IMR-90 (cell line): ENCODE results near the gene PDCD1. TPM values are rescaled to one million over a fixed set of nuclear protein-coding genes. Genes with fewer than 3 reads are reported as not detected.

Source experiments
- ATAC-seq: fragments of 200-7000 bp; cut with Tn5 transposase; 2 replicates; pipeline ENCODE4 v1.9.1; 2020; ENCODE audit warnings: low read depth, mild to moderate bottlenecking, moderate library complexity
- BruUV-seq: library from RNA; stranded (reverse); fragments of 400-500 nt; replicated peaks from 2 replicates; lab custom pipeline; 2021; lab: Mats Ljungman, UMichigan
- CTCF ChIA-PET: fragments of 300-600 bp; formaldehyde crosslinking; extraction: SDS; loops from one replicate; lab custom pipeline; 2021; ENCODE audit warnings: antibody characterized with exemption; lab: Yijun Ruan, JAX
- POLR2A ChIA-PET: fragments of 300-600 bp; sonication (Branson Sonifier 250); formaldehyde crosslinking; loops from one replicate; lab custom pipeline; 2022; ENCODE audit warnings: antibody characterized with exemption; ENCODE audit not compliant: unreplicated experiment; lab: Charles Lee
- DNase-seq: peaks from one replicate; pipeline ENCODE4 v3.0.0; 2013
- H2AFZ ChIP-seq: replicated peaks from 2 replicates; pipeline ENCODE3; 2013; ENCODE audit warnings: low read length, mild to moderate bottlenecking; ENCODE audit not compliant: poor library complexity
- H2AK5ac ChIP-seq: 2 replicates; pipeline ENCODE4 v1.6.1; 2013; ENCODE audit warnings: low read depth, low read length, inconsistent platforms
- H2AK9ac ChIP-seq: replicated peaks from 2 replicates; pipeline ENCODE3; 2013; ENCODE audit warnings: mild to moderate bottlenecking, low read depth, low read length, moderate library complexity; ENCODE audit not compliant: poor library complexity
- H2BK120ac ChIP-seq: 2 replicates; pipeline ENCODE4 v1.6.1; 2013; ENCODE audit warnings: low read depth, low read length, inconsistent platforms
- H2BK15ac ChIP-seq: 3 replicates; pipeline ENCODE4 v1.6.1; 2013; ENCODE audit warnings: low read depth, low read length, inconsistent platforms
- H2BK20ac ChIP-seq: 2 replicates; pipeline ENCODE4 v1.6.1; 2013; ENCODE audit warnings: low read depth, mild to moderate bottlenecking, inconsistent platforms, low read length, moderate library complexity
- H2BK5ac ChIP-seq: 2 replicates; pipeline ENCODE4 v1.6.1; 2013; ENCODE audit warnings: mild to moderate bottlenecking, low read depth, low read length, inconsistent platforms; ENCODE audit not compliant: poor library complexity, severe bottlenecking
- H3K14ac ChIP-seq: replicated peaks from 2 replicates; pipeline ENCODE4 v1.6.1; 2013; ENCODE audit warnings: low read depth, low read length, inconsistent platforms
- H3K18ac ChIP-seq: 2 replicates; pipeline ENCODE4 v1.6.1; 2013; ENCODE audit warnings: low read depth, low read length, control low read depth
- H3K23ac ChIP-seq: 2 replicates; pipeline ENCODE4 v1.6.1; 2013; ENCODE audit warnings: low read depth, low read length, inconsistent platforms
- H3K27ac ChIP-seq: 2 replicates; pipeline ENCODE4 v1.5.1; 2013; ENCODE audit warnings: mild to moderate bottlenecking, control low read depth, low read length; ENCODE audit not compliant: insufficient read depth
- H3K27me3 ChIP-seq: 2 replicates; pipeline ENCODE4 v1.6.1; 2013; ENCODE audit warnings: low read length; ENCODE audit not compliant: control insufficient read depth, insufficient read depth
- H3K36me3 ChIP-seq: 2 replicates; pipeline ENCODE4 v1.6.1; 2013; ENCODE audit warnings: low read length, mixed read lengths; ENCODE audit not compliant: control insufficient read depth, insufficient read depth
- H3K4ac ChIP-seq: 2 replicates; pipeline ENCODE4 v1.6.1; 2013; ENCODE audit warnings: low read depth, low read length, inconsistent platforms
- H3K4me1 ChIP-seq: 2 replicates; pipeline ENCODE4 v1.6.1; 2013; ENCODE audit warnings: low read length, mixed read lengths; ENCODE audit not compliant: control insufficient read depth, insufficient read depth
- H3K4me2 ChIP-seq: 2 replicates; pipeline ENCODE4 v1.6.1; 2013; ENCODE audit warnings: low read depth, mild to moderate bottlenecking, control low read depth, low read length, moderate library complexity
- H3K4me3 ChIP-seq: 2 replicates; pipeline ENCODE4 v1.5.1; 2013; ENCODE audit warnings: low read depth, mild to moderate bottlenecking, control low read depth, low read length, moderate library complexity; ENCODE audit not compliant: insufficient read depth
- H3K56ac ChIP-seq: 2 replicates; pipeline ENCODE4 v1.6.1; 2013; ENCODE audit warnings: low read length, inconsistent platforms; ENCODE audit not compliant: insufficient read depth; ENCODE audit errors: extremely low read depth
- H3K79me1 ChIP-seq, 2 experiments: 2 replicates each; pipeline ENCODE4 v1.6.1; 2013; ENCODE audit warnings: low read length in 2 of 2, inconsistent platforms in 1 of 2, low read depth in 1 of 2
- H3K9ac ChIP-seq: 2 replicates; pipeline ENCODE4 v1.6.1; 2013; ENCODE audit warnings: low read depth, low read length, control low read depth
- H3K9me1 ChIP-seq: 2 replicates; pipeline ENCODE4 v1.6.1; 2013; ENCODE audit warnings: low read length, inconsistent platforms; ENCODE audit not compliant: insufficient read depth
- H3K9me3 ChIP-seq: 2 replicates; pipeline ENCODE4 v1.6.1; 2013; ENCODE audit warnings: low read length; ENCODE audit not compliant: control insufficient read depth, insufficient read depth
- H4K20me1 ChIP-seq: 2 replicates; pipeline ENCODE4 v1.6.1; 2013; ENCODE audit warnings: low read length, inconsistent platforms; ENCODE audit not compliant: insufficient read depth
- H4K5ac ChIP-seq: 2 replicates; pipeline ENCODE4 v1.6.1; 2013; ENCODE audit warnings: mild to moderate bottlenecking, low read depth, low read length, control low read depth
- H4K8ac ChIP-seq, 2 experiments: 2 replicates each; pipeline ENCODE4 v1.6.1; 2013; ENCODE audit warnings: low read depth in 2 of 2, low read length in 2 of 2, control low read depth in 1 of 2, inconsistent platforms in 1 of 2
- H4K91ac ChIP-seq: 2 replicates; pipeline ENCODE4 v1.6.1; 2013; ENCODE audit warnings: low read depth, low read length, inconsistent platforms; ENCODE audit not compliant: insufficient read depth
- BHLHE40 ChIP-seq: fragments of 150-350 bp; IDR thresholded peaks from 2 replicates; pipeline ENCODE4 v1.6.1; 2016; ENCODE audit warnings: mild to moderate bottlenecking, low read depth, low read length
- CEBPB ChIP-seq: IDR thresholded peaks from 2 replicates; pipeline ENCODE4 v1.6.1; 2012; ENCODE audit warnings: low read depth, low read length, improper control_type of control experiment
- MAFK ChIP-seq: IDR thresholded peaks from 2 replicates; pipeline ENCODE4 v1.6.1; 2012; ENCODE audit warnings: low read depth, low read length, improper control_type of control experiment
- NFE2L2 ChIP-seq: fragments of 150-350 bp; IDR thresholded peaks from 2 replicates; pipeline ENCODE4 v1.6.1; 2016; ENCODE audit warnings: low read depth, mild to moderate bottlenecking, low read length
- POLR2A ChIP-seq: IDR thresholded peaks from 2 replicates; pipeline ENCODE4 v1.6.1; 2012; ENCODE audit warnings: mild to moderate bottlenecking, low read depth, low read length
- RCOR1 ChIP-seq: IDR thresholded peaks from 2 replicates; pipeline ENCODE4 v1.6.1; 2012; ENCODE audit warnings: mild to moderate bottlenecking, low read length, improper control_type of control experiment; ENCODE audit not compliant: insufficient replicate concordance
- RFX5 ChIP-seq: IDR thresholded peaks from 2 replicates; pipeline ENCODE4 v1.8.0; 2012; ENCODE audit warnings: low read depth, mild to moderate bottlenecking, low read length, moderate library complexity
- SMC3 ChIP-seq: fragments of 150-350 bp; IDR thresholded peaks from 2 replicates; pipeline ENCODE4 v1.6.1; 2016; ENCODE audit warnings: low read depth, mild to moderate bottlenecking, antibody characterized with exemption, low read length, moderate library complexity
- WGBS, 2 experiments: methylation state at CpG; one replicate each; pipeline versions ENCODE4 v1.1.5 to v1.1.7; 2013; ENCODE audit warnings: missing lambda C conversion rate in 2 of 2; ENCODE audit not compliant: insufficient read length in 1 of 2; ENCODE audit errors: extremely low coverage in 2 of 2; 5-methylcytosine and 5-hydroxymethylcytosine counted together
- dilution Hi-C: fragments of 300-500 bp; cut with HindIII; formaldehyde crosslinking; loops from one replicate; pipeline ENCODE4 v1.14.3; 2018; ENCODE audit warnings: low sequenced_read_pairs; ENCODE audit not compliant: unreplicated experiment
- in situ Hi-C: fragments of 300-500 bp; cut with MboI; formaldehyde crosslinking; loops from 3 replicates; pipeline ENCODE4 v1.14.3; 2019; ENCODE audit warnings: low sequenced_read_pairs, inconsistent platforms, mixed read lengths
- intact Hi-C: fragments of 100-400 bp; cut with micrococcal nuclease; formaldehyde crosslinking; loops from 2 replicates; pipeline ENCODE4 v1.10.0; 2022
- polyA plus RNA-seq, 3 experiments: library from polyadenylated mRNA; depleted of rRNA; stranded (reverse); fragments of >200 nt; gene quantifications; 2 replicates each; pipeline ENCODE4 v1.2.3, GENCODE V29; 2012; ENCODE audit warnings: low replicate concordance in 1 of 3
- total RNA-seq: library from RNA; depleted of rRNA; stranded (reverse); fragments of >200 nt; gene quantifications from 2 replicates; pipeline ENCODE4 v1.2.3, GENCODE V29; 2012
- TF ChIP-seq, protein P1 (sequence below): conservative IDR thresholded peaks from 2 replicates; pipeline ENCODE4 v1.5.1; 2012; ENCODE audit warnings: mild to moderate bottlenecking, low read depth, low read length, improper control_type of control experiment
- TF ChIP-seq, protein P2 (sequence below): fragments of 150-350 bp; IDR thresholded peaks from 2 replicates; pipeline ENCODE4 v1.6.1; 2017; ENCODE audit warnings: mild to moderate bottlenecking, antibody characterized with exemption, low read length, low read depth

Gene PDCD1
- total and polyA plus RNA-seq, 2 of the 4 experiments (the other 2 are of a cell fraction), result not detected

DNA sequence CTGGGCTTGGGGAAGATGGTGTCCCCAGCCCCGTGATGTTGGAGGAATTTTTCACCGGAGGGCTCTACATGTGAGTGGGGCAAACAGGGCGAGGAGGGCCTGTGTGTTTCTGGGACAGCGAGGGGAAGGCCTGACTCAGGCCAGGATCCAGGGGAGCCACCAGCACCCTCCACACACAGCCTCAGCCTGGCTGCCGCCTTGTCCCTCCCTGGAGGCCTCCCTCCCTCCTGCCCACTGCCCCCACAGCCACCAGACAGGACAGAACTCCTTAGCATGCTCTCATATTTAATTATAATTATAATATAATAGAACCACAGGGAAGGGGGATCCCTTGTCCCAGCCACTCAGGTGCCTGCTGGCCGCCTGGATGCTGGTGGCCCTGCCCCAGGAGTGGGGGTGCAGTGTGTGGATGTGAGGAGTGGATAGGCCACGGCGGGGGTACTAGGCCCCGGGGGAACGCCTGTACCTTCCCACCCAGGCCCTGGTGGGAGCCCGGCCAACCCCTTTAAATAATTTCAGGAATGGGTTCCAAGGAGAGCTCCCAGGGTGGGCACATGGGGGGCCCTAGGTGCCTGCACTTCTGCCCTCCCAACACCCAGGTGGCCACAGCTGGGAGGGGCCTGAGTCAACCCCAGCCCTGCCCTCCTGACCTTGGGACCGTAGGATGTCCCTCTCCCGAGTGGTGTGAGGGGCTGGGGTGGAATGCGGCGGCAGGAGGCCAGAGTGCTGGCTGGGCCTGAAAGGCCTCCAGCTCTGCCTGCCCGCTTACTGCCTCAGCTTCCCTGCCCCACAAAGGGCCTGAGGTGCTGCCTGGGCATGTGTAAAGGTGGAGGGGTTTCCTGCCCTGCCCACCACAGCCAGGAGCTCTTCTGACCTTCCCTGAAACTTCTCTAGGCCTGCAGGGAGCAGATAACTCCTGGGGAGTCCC lies 8.8 kb downstream of the PDCD1 start:
- no peak overlapping the region for H2BK20ac ChIP-seq
- H3K23ac ChIP-seq, result no peak overlapping the region
- no peak overlapping the region for H3K18ac ChIP-seq
- H3K9me3 ChIP-seq, result no peaks in the 10 kb centered on the region
- H4K20me1 ChIP-seq, result no peaks in the 10 kb centered on the region
- no peak overlapping the region for H2AK5ac ChIP-seq
- H3K9ac ChIP-seq, result no peak overlapping the region
- no peak overlapping the region for H4K8ac ChIP-seq
- no peak for TF ChIP-seq NFE2L2
- no peak for TF ChIP-seq MAFK
- TF ChIP-seq BHLHE40, result no peak
- TF ChIP-seq RCOR1, result no peak
- no peak for TF ChIP-seq CEBPB
- TF ChIP-seq RFX5, result no peak
- no peak for TF ChIP-seq POLR2A
- TF ChIP-seq, protein P1, sequence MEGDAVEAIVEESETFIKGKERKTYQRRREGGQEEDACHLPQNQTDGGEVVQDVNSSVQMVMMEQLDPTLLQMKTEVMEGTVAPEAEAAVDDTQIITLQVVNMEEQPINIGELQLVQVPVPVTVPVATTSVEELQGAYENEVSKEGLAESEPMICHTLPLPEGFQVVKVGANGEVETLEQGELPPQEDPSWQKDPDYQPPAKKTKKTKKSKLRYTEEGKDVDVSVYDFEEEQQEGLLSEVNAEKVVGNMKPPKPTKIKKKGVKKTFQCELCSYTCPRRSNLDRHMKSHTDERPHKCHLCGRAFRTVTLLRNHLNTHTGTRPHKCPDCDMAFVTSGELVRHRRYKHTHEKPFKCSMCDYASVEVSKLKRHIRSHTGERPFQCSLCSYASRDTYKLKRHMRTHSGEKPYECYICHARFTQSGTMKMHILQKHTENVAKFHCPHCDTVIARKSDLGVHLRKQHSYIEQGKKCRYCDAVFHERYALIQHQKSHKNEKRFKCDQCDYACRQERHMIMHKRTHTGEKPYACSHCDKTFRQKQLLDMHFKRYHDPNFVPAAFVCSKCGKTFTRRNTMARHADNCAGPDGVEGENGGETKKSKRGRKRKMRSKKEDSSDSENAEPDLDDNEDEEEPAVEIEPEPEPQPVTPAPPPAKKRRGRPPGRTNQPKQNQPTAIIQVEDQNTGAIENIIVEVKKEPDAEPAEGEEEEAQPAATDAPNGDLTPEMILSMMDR, result no peak
- TF ChIP-seq SMC3, result no peak
- TF ChIP-seq, protein P2, sequence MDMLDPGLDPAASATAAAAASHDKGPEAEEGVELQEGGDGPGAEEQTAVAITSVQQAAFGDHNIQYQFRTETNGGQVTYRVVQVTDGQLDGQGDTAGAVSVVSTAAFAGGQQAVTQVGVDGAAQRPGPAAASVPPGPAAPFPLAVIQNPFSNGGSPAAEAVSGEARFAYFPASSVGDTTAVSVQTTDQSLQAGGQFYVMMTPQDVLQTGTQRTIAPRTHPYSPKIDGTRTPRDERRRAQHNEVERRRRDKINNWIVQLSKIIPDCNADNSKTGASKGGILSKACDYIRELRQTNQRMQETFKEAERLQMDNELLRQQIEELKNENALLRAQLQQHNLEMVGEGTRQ, result no peak
- peaks cover 3% of the 10 kb centered on the region for H3K4me1 ChIP-seq
- no peak overlapping the region for H3K14ac ChIP-seq
- H2BK5ac ChIP-seq, result no peak overlapping the region
- H3K27me3 ChIP-seq, result peaks cover 11% of the 10 kb centered on the region
- H3K36me3 ChIP-seq, result no peaks in the 10 kb centered on the region
- in situ Hi-C loops (no loop called here), intact Hi-C loops (no loop called here), dilution Hi-C loops (no loop called here)
- H3K27ac ChIP-seq, result no peak overlapping the region
- H3K4ac ChIP-seq, result no peak overlapping the region
- no peaks in the 10 kb centered on the region for H3K79me1 ChIP-seq
- no peak overlapping the region for H3K4me2 ChIP-seq
- no TSS peak for BruUV-seq
- no peak overlapping the region for H3K4me3 ChIP-seq
- no peak overlapping the region for H3K56ac ChIP-seq
- no peaks in the 10 kb centered on the region for H3K9me1 ChIP-seq
- ATAC-seq, result no peak
- H2AK9ac ChIP-seq, result no peak overlapping the region
- CTCF ChIA-PET, result no interaction called here
- H2AFZ ChIP-seq, result no peak overlapping the region
- WGBS, 2 experiments, result no CpG with 5 or more reads among the region's 16 CpGs
- no peak overlapping the region for H2BK120ac ChIP-seq
- H4K5ac ChIP-seq, result no peak overlapping the region
- H4K91ac ChIP-seq, result no peak overlapping the region
- no peak for DNase-seq
- no peak overlapping the region for H2BK15ac ChIP-seq
- POLR2A ChIA-PET, result no interaction called here
